Measurements from ENCODE around the gene ZNF621.

ZNF621 gene

GRCh38 chr3:40497288-40497687 lies 27.5 kb upstream of the ZNF621 start:
- H3K4me3 ChIP-seq (ENCODE audit: low read length), result no peak overlapping the region
- no peak for DNase-seq (ENCODE audit: low read depth)
- no peak for TF ChIP-seq CTCF (conservative IDR thresholded peaks at IDR 0.05; ENCODE audit: low read depth, low read length)

GRCh38 chr3:40499952-40500351 lies 24.8 kb upstream of the ZNF621 start:
- TF ChIP-seq CTCF (conservative IDR thresholded peaks at IDR 0.05; ENCODE audit: low read depth, low read length), result no peak
- DNase-seq (ENCODE audit: low read depth), result no peak
- no peak overlapping the region for H3K4me3 ChIP-seq (ENCODE audit: low read length)

GRCh38 chr3:40502034-40502433 lies 22.7 kb upstream of the ZNF621 start:
- TF ChIP-seq CTCF (conservative IDR thresholded peaks at IDR 0.05; ENCODE audit: low read depth, low read length), result no peak
- H3K4me3 ChIP-seq (ENCODE audit: low read length), result no peak overlapping the region
- DNase-seq (ENCODE audit: low read depth), result no peak

GRCh38 chr3:40504636-40505430 lies 19.9 kb upstream of the ZNF621 start:
- peak overlapping the region; percentile 91 for H3K4me3 ChIP-seq (ENCODE audit: low read length)
- TF ChIP-seq CTCF (conservative IDR thresholded peaks at IDR 0.05; ENCODE audit: low read depth, low read length), result no peak
- peak; percentile 77 for DNase-seq (ENCODE audit: low read depth)

- peak within 1 kb of the TSS; percentile 91 for H3K4me3 ChIP-seq (ENCODE audit: low read length)
- DNase-seq (ENCODE audit: low read depth), result peak; percentile 52
- peak; percentile 64 for TF ChIP-seq CTCF (conservative IDR thresholded peaks at IDR 0.05; ENCODE audit: low read depth, low read length)
These were observed 18.9 kb upstream of the ZNF621 start, which contains the start of gene ZNF620 for GRCh38 chr3:40505599-40506462. ZNF620 (plus strand) TSS chr3:40506039; CDS start chr3:40506353, 314 bp downstream.

GRCh38 chr3:40511031-40511718 lies 13.6 kb upstream of the ZNF621 start:
- TF ChIP-seq CTCF (conservative IDR thresholded peaks at IDR 0.05; ENCODE audit: low read depth, low read length), result no peak
- H3K4me3 ChIP-seq (ENCODE audit: low read length), result no peak overlapping the region
- DNase-seq (ENCODE audit: low read depth), result no peak

Measured in retinal pigment epithelial cell (primary cell).